ENCODE results near the gene DBNL. TPM values are rescaled to one million over a fixed set of nuclear protein-coding genes. Genes with fewer than 3 reads are reported as not detected.

Gene DBNL
- total RNA-seq = 130 and 189 TPM in 2 replicates

DNA sequence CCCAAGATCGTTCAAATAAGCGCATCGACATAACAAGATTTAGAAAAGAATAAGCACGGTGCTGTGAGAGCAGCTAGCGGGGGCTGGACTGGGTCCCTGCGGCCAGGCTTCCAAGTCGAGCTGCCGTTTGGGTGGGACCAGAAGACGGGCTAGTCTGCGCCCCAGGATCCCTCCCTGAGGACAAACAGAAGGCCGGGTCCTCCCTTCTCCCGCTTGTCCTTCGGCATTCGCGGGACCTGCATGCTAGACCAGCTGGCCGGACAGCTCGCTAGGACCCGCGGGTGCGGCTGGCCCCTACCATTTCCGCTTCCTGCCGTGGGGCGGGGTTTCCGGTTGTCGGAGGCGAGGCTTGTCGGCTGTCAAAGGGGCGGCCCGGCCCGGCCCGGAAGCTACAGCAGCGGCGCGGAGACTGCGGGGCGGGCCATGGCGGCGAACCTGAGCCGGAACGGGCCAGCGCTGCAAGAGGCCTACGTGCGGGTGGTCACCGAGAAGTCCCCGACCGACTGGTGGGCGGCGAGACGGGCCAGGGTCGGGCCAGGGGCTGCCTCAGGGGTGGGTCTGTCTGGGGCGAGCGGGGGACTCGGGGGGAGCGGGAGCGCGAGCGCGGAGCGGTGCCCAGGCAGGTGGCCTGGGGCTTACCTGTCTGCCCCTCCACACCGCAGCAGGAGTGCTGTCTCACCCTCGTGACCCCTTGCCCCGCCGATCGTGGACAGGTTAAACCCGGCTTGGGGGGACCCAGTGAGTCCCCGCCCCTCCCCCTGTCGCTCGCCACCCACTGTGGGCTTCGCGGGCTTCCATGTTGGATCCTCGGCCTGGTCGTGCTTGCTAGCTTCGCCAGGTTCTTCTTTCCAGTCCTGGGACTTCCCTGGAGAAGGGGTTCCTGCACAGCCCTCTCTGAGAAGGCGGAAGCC lies at the start of gene DBNL:
DBNL (plus strand) TSS at position 388 of the 911 bp plus-strand sequence; CDS start at position 424, 36 bp downstream.

DNA sequence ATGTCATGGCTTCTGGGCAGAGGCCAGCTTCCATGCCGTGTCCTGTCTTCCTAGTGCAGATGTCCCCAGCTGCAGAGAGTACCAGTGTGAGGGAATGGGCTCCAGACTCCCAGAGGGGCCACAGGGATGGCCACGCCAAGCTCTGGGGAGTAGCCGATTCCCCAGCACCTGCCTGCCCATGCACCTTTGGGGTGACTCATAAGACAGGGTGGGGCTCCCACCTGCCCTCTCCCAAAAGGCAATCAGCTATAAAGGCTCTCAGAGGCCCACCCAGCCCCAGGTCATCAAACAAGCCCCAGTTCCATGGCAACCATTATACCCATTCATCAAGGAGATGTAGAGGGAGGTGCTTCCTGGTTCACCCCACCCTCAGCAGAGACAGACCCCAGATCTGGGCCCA lies 47.0 kb upstream of the DBNL start, which contains the start of gene SPDYE1:
SPDYE1 (plus strand) TSS at position 366 of the 400 bp plus-strand sequence. CDS start 2,053 bp downstream, outside the sequence.

DNA sequence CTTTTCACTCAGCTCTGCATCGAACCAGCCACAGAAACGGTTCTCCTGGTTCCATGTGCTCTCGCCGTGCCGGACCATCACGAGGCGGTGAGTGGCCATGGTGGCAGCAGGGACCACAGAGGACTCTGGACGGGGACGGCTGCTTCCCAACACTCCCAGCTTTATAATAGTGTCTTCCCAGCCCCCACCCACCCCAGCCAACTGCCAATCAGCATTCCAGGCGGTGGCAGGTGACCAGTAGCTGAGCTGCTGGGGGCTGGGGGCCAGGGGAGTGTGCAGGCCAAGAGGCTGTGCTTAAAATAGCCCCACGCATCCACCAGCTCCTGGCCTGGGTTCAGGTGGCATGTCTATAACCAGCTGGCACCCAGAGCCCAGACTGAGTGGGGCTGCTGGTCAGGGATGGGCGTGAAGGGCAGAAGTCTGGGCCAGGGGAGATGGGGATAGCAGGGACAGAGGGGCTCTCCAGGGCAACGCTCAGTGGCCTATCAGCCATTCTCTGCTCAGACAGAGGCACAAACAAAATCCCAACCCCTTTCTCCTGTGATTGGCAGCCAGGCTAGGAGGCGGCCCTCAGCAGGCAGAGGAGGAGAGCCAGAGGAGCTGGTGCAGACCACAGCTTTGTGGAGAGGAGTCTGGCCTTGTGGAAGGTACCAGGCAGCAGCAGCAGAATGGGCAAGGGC lies 21.1 kb downstream of the DBNL start, which contains the start of gene PGAM2:
PGAM2 (minus strand) TSS at position 137 of the 680 bp plus-strand sequence; CDS start at position 99, 38 bp downstream.

DNA sequence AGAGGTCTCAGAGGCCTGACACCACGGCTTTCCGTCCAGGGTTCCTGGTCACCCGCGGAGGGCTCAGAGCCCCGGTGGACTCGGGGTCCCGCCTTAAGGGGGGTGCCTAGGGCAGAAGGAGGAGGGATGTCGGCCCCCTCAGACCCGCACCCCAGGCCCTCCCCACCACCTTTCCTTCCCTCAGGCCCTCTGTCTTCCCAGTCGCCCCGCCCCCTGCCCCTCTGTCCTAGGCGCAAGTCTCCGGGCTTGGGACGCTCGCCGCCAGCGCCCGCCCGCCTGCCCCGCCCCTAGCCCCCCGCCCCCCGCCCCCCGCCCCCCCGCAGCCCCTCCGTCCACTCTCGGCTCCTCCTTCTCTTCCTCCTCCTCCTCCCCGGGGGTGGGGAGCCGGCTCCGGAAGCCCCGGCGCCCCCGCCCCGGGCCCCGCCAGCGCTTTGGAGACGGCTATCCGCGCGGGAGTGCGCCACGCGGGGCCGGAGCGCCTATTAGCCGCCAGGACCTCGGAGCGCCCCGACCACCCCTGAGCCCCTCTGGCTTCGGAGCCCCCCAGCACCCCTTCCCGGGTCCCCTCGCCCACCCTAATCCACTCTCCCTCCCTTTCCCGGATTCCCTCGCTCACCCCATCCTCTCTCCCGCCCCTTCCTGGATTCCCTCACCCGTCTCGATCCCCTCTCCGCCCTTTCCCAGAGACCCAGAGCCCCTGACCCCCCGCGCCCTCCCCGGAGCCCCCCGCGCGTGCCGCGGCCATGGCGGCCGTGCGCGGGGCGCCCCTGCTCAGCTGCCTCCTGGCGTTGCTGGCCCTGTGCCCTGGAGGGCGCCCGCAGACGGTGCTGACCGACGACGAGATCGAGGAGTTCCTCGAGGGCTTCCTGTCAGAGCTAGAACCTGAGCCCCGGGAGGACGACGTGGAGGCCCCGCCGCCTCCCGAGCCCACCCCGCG lies 59.7 kb downstream of the DBNL start, which contains the start of gene AEBP1:
AEBP1 (plus strand) TSS at position 423 of the 937 bp plus-strand sequence; CDS start at position 744, 321 bp downstream.

Other genes starting within 250 kb of the DBNL start
- 103 and 170 TPM in 2 replicates for gene MRPS24, start 175.2 kb upstream of the DBNL start, total RNA-seq
- gene URGCP, start 138.1 kb upstream of the DBNL start, total RNA-seq = 23.2 and 32.2 TPM in 2 replicates
- 10.3 and 11.8 TPM in 2 replicates for gene UBE2D4, start 118.3 kb upstream of the DBNL start, total RNA-seq
- gene SPDYE1, start 46.8 kb upstream of the DBNL start, total RNA-seq = not detected in 2 replicates
- gene PGAM2, start 20.9 kb downstream of the DBNL start, total RNA-seq = 0.44 TPM in 1 of 2 replicates, not detected in the other
- gene POLM, start 37.8 kb downstream of the DBNL start, total RNA-seq = 10.7 and 19.9 TPM in 2 replicates
- gene AEBP1, start 59.6 kb downstream of the DBNL start, total RNA-seq = 41.8 and 95.6 TPM in 2 replicates
- gene POLD2, start 78.8 kb downstream of the DBNL start, total RNA-seq = 77.3 and 144 TPM in 2 replicates
- 0.44 TPM in 1 of 2 replicates, not detected in the other for gene MYL7, start 96.6 kb downstream of the DBNL start, total RNA-seq
- gene GCK, start 144.7 kb downstream of the DBNL start, total RNA-seq = 0.22 TPM in 1 of 2 replicates, not detected in the other
- 116 and 161 TPM in 2 replicates for gene YKT6, start 156.3 kb downstream of the DBNL start, total RNA-seq

Data from placental pericyte (primary cell).